ENCODE data around the gene MTHFR.
A peak's percentile ranks its signal among the peaks of the same experiment; 100 is the strongest.

Gene MTHFR

GRCh38 chr1:11753555-11754208 is 52.1 kb downstream of the MTHFR start:
- DNase-seq (ENCODE audit: low read depth) = no peak

- DNase-seq (ENCODE audit: low read depth) = no peak
These were observed 53.2 kb downstream of the MTHFR start for GRCh38 chr1:11752359-11753088.

DNA sequence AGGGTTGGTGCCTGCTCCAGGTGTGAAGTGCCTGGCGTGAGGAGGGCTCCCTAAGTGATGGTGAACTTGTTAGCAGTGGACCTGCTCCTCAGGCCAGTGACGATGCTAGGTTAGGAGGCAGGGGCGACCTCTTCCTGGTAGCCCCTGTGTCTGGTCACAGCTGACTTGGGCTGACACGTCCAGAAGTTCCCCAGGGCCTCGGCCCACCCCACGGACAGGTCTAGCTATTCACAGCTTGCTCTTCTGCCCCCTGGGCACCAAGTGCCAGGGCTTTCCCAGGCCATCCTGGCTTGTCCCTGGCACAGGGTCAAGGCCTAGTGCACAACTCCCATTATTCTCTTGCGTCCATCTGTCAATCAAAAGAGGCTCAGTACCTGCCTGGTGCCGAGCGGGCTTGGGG is 54.7 kb downstream of the MTHFR start:
- no peak for DNase-seq (ENCODE audit: low read depth)

- no peak for DNase-seq (ENCODE audit: low read depth)
These were observed 55.8 kb downstream of the MTHFR start for GRCh38 chr1:11749996-11750395.

DNA sequence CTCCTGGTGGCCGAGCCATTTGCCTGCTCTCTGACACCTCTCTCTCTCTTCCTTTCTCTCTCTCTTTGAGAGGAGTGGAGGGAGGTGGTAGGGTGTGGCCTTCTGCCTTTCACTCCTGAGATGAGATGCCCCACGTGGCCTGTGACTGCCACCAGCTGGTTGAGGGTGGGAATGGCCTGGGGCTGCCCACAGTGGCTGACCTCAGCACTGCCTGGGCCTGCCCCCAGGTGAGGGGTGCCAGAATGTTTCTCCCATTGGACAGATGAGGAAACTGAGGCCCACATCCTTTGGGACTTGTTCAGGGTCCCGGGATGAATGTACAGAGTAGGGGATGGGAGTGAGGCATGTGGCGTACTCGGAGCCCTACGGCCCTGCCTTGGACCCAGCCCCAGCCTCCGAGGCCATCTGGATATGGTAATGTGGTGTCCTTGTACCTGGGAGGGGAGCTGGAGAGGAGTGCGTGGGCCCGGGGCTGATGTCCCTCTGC is 56.5 kb downstream of the MTHFR start:
- no peak for DNase-seq (ENCODE audit: low read depth)

- no peak for DNase-seq (ENCODE audit: low read depth)
These were observed 57.2 kb downstream of the MTHFR start for GRCh38 chr1:11748294-11749202.

DNA sequence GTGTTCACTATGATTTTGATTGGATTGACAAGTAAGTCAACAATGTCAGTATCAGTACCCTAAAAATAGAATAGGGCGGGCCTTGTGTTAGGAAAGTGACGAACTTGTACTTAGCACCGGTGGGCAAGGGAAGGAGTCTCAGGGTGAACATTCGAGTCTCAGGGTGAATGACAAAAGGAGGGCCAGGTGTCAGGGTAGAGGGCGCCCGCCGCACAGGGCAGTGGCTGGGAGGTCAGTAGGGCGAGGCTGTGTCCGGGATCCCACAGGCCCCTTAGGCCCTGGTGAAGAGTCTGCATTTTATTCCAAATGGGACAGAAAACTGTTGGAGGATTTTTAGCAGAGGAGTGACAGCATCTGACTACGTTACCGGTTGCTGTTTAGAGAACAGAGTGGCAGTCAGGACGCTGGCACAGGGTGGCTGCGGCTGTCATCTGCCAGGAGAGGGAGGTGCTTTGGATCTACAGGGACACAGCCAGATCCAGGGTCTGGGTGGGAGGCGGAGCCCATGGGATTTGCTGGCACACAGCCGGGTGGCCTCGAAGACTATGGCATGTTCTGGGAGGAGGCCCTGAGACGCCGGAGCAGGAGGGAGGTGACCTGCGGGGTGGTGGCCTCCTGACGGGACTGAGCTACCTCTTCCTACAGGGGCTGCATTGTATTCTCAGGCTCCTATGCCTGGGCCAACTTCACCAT is 58.8 kb downstream of the MTHFR start:
- DNase-seq (ENCODE audit: low read depth) = no peak

- DNase-seq (ENCODE audit: low read depth) = no peak
These were observed 59.7 kb downstream of the MTHFR start for GRCh38 chr1:11746092-11746491.

DNA sequence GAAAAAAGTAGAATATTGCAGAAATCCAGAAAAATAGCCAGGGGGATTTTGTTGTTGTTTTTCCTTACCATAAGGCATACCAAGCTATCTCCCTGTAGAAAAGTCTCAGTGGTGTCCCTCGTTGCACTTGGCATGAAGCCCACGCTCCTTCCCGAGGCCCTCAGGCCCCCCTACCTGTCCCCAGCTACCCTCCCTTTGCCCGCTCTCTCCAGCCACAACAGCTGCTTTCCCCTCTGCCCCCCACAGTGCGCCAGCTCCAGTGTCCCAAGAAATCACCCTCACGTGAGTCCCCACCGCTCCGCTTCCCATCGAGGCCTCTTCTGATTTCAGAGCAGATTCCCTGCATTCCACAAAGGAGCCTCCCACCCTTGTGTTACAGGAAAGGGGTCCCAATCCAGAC is 61.5 kb downstream of the MTHFR start:
- no peak for DNase-seq (ENCODE audit: low read depth)

- DNase-seq (ENCODE audit: low read depth) = no peak
These were observed 63.7 kb downstream of the MTHFR start for GRCh38 chr1:11741919-11742558.

DNA sequence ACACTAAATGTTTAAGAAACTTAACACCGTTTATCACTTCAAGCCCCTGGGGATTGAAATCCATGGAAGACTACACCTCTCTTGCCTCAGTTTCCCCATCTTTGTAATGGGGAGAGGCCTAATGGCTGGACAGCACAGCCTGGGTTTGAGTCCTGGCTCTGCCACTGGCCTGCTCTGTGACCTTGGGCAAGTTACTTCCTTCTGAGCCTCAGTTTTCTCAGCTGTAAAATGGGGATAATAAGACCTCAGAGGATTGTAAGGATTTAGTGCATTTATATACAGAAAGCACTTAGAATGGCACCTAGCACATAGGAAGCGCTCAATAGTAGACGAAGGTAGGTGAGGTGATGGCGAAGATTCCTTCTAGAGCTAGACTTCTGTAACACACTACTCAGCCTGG is 64.3 kb downstream of the MTHFR start:
- no peak for DNase-seq (ENCODE audit: low read depth)

GRCh38 chr1:11740258-11741192 is 65.2 kb downstream of the MTHFR start:
- DNase-seq (ENCODE audit: low read depth) = no peak

DNA sequence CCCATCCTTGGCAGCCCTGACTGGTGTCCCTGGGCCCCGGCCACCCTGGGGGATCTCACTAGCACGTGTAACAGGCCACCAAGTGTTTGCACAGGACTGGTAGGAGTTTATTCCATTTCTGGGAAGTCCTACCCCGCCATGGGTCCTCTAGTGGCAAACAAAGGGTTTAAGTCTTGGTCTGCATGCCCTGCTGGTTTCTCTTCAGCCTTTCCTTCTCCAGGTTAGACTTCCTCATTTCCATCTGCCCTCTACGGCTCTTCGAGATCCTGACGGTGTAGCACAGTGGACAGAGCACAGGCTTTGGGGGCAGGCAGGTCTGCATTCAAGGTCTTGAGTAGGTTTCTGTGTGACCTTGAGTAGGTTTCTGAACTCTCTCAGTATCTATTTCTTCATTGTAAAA is 67.0 kb downstream of the MTHFR start:
- DNase-seq (ENCODE audit: low read depth) = no peak

- DNase-seq (ENCODE audit: low read depth) = no peak
These were observed 67.7 kb downstream of the MTHFR start for GRCh38 chr1:11738096-11738495.

DNA sequence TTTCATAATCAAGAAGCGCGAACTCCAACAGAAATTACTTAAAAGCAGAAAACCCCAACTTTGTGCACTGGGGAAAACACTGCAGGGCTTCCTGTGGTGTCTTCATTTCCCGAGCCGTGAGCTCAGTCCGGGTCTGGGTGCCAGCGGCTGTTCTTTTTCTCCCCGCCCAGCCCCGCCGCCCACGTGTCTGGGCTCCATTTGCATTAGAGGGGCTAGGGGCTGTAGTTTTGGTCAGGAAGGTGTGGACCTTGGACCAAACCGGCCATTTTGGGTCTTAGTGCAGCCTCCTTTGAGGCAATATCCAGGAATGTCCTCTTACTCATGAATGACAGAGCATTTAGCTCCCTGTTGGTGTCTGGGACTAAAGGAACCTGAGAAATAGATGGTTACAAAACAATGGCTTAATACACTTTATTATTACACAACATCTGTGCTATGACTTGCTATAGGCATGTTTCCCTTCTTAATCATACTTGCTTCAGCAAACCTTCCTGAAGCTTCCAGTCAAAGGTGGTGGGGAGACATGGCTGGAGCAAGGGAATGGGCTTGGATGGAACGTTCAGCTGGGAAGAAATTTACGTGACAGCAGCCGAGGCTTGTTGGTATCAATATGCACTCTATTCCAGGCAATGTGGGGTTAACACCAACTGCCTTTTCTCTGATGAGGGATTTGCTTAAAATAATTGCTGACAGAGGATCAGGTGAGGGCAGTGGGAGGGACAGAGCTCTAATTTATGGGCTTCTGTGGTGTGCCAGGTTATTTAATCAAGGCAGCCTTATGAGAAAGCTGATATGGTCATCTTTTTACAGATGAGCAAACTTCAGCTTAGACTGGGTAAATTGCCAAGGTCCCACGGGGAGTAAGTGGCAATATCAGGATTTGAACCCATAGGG is 68.8 kb downstream of the MTHFR start:
- peak; percentile 66 for DNase-seq (ENCODE audit: low read depth)

GRCh38 chr1:11735854-11736745 is 69.7 kb downstream of the MTHFR start, which contains the start of gene AGTRAP:
Gene AGTRAP (plus strand): TSS chr1:11736136. CDS start chr1:11736209, 73 bp downstream.
- no peak for DNase-seq (ENCODE audit: low read depth)

All from GM04503 (cell line).